ENCODE data around the gene TOPAZ1. TPM values are rescaled to one million over a fixed set of nuclear protein-coding genes. Genes with fewer than 3 reads are reported as not detected.

The TOPAZ1 gene
- total RNA-seq, 4 donors from 2014 or later: not detected

GRCh38 chr3:44224131-44224530 is 17.6 kb upstream of the TOPAZ1 start:
- 82% methylated on average over 2 of the region's 2 CpGs for WGBS
- no peak for DNase-seq (ENCODE audit: extremely low spot score)
- intact Hi-C loops (cut with DNase I): no loop called here
- Histone ChIP-seq H3K4me1 (no peaks in the 10 kb centered on the region), H3K9me3 (no peaks in the 10 kb centered on the region), H3K36me3 (no peaks in the 10 kb centered on the region), H3K27me3 (peaks cover 0 to 5% (median 0%) of the 10 kb centered on the region in 4 donors), H3K4me3 (no peak overlapping the region), H3K27ac (replicated peaks in 1 of 4) (no peak overlapping the region)
- TF ChIP-seq EP300 (IDR thresholded peaks at IDR 0.05): no peak
- TF ChIP-seq, protein P1, sequence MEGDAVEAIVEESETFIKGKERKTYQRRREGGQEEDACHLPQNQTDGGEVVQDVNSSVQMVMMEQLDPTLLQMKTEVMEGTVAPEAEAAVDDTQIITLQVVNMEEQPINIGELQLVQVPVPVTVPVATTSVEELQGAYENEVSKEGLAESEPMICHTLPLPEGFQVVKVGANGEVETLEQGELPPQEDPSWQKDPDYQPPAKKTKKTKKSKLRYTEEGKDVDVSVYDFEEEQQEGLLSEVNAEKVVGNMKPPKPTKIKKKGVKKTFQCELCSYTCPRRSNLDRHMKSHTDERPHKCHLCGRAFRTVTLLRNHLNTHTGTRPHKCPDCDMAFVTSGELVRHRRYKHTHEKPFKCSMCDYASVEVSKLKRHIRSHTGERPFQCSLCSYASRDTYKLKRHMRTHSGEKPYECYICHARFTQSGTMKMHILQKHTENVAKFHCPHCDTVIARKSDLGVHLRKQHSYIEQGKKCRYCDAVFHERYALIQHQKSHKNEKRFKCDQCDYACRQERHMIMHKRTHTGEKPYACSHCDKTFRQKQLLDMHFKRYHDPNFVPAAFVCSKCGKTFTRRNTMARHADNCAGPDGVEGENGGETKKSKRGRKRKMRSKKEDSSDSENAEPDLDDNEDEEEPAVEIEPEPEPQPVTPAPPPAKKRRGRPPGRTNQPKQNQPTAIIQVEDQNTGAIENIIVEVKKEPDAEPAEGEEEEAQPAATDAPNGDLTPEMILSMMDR (IDR thresholded peaks at IDR 0.05): no peak
- TF ChIP-seq POLR2A (IDR thresholded peaks at IDR 0.05; ENCODE audit: low read depth): no peak
- no peak for TF ChIP-seq POLR2AphosphoS5 (IDR thresholded peaks at IDR 0.05)

GRCh38 chr3:44226573-44226972 is 15.1 kb upstream of the TOPAZ1 start:
- DNase-seq (ENCODE audit: extremely low spot score): no peak
- intact Hi-C loops (cut with DNase I): no loop called here
- Histone ChIP-seq H3K27me3 (peaks cover 0 to 5% (median 0%) of the 10 kb centered on the region in 4 donors), H3K9me3 (no peaks in the 10 kb centered on the region), H3K27ac (replicated peaks in 1 of 4) (no peak overlapping the region), H3K4me3 (no peak overlapping the region), H3K4me1 (no peaks in the 10 kb centered on the region), H3K36me3 (no peaks in the 10 kb centered on the region)
- 54% methylated on average over 1 of the region's 1 CpG for WGBS
- TF ChIP-seq EP300 (IDR thresholded peaks at IDR 0.05) (no peak), POLR2A (IDR thresholded peaks at IDR 0.05; ENCODE audit: low read depth) (no peak), POLR2AphosphoS5 (IDR thresholded peaks at IDR 0.05) (no peak)

DNA sequence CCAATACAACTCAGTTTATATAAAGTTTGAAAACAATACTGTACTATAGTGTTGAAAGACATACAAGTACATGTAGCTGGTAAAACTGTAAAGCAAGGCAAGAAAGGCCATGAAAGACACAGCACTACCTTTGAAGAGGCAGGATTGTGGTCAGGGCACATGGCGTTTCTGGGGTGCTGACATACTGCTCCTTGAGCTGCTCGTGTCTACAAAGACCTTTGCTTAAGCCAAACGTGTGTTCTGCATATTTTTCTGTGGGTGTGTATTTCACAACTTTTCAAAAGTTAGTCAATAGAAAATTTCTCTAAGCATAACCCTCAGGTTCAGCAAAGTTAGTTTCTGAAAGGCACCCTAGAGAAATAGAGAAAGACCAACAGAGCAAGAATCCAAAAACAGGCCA is 14.1 kb upstream of the TOPAZ1 start:
- WGBS: 72% methylated on average over 3 of the region's 3 CpGs
- Histone ChIP-seq H3K36me3 (no peaks in the 10 kb centered on the region), H3K9me3 (no peaks in the 10 kb centered on the region), H3K27me3 (peaks cover 0 to 5% (median 0%) of the 10 kb centered on the region in 4 donors), H3K4me3 (no peak overlapping the region), H3K27ac (replicated peaks in 1 of 4) (no peak overlapping the region), H3K4me1 (no peaks in the 10 kb centered on the region)
- intact Hi-C loops (cut with DNase I): no loop called here
- TF ChIP-seq POLR2AphosphoS5 (IDR thresholded peaks at IDR 0.05) (no peak), EP300 (IDR thresholded peaks at IDR 0.05) (no peak)
- DNase-seq (ENCODE audit: extremely low spot score): no peak

DNA sequence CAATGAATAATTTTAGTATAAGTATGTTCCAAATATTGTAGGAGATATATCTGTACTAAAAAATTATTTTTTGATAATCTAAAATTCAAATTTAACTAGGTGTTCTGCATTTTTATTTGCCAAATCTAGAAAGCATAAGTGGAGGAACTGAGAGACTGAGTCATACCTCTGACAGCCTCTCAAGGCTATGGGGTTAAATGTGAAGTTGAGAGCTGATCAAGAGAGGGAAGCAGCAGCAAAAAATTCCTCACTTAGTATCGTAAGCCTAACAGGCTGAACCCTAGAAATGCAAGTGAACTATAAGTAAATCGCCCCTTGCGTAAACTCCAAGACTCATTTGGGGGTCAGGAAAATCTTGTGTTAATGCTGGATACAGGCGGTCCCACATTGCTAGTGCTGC is 12.8 kb upstream of the TOPAZ1 start:
- no peaks in the 10 kb centered on the region for H3K9me3 ChIP-seq
- no peak for TF ChIP-seq POLR2A (IDR thresholded peaks at IDR 0.05; ENCODE audit: low read depth)
- no peak for TF ChIP-seq POLR2AphosphoS5 (IDR thresholded peaks at IDR 0.05)
- no peak for TF ChIP-seq EP300 (IDR thresholded peaks at IDR 0.05)
- TF ChIP-seq, protein P1 (IDR thresholded peaks at IDR 0.05): no peak
- no peaks in the 10 kb centered on the region for H3K4me1 ChIP-seq
- H3K36me3 ChIP-seq: no peaks in the 10 kb centered on the region
- no peak for DNase-seq (ENCODE audit: extremely low spot score)
- H3K27me3 ChIP-seq: peaks cover 0 to 5% (median 0%) of the 10 kb centered on the region in 4 donors
- WGBS: 79% methylated on average over 4 of the region's 4 CpGs
- intact Hi-C loops (cut with DNase I): no loop called here
- H3K27ac ChIP-seq (replicated peaks in 1 of 4): no peak overlapping the region
- no peak overlapping the region for H3K4me3 ChIP-seq

GRCh38 chr3:44232407-44232806 is 9.3 kb upstream of the TOPAZ1 start:
- Histone ChIP-seq H3K27ac (replicated peaks in 1 of 4) (no peak overlapping the region), H3K4me1 (peaks cover 0 to 12% (median 4%) of the 10 kb centered on the region in 4 donors), H3K27me3 (no peaks in the 10 kb centered on the region), H3K36me3 (no peaks in the 10 kb centered on the region), H3K4me3 (no peak overlapping the region), H3K9me3 (no peaks in the 10 kb centered on the region)
- TF ChIP-seq POLR2AphosphoS5 (IDR thresholded peaks at IDR 0.05): no peak
- TF ChIP-seq EP300 (IDR thresholded peaks at IDR 0.05): no peak
- no peak for TF ChIP-seq POLR2A (IDR thresholded peaks at IDR 0.05; ENCODE audit: low read depth)
- TF ChIP-seq, protein P1 (IDR thresholded peaks at IDR 0.05): no peak
- DNase-seq (ENCODE audit: extremely low spot score): no peak
- intact Hi-C loops (cut with DNase I): no loop called here
- 57% methylated on average over 1 of the region's 1 CpG for WGBS

DNA sequence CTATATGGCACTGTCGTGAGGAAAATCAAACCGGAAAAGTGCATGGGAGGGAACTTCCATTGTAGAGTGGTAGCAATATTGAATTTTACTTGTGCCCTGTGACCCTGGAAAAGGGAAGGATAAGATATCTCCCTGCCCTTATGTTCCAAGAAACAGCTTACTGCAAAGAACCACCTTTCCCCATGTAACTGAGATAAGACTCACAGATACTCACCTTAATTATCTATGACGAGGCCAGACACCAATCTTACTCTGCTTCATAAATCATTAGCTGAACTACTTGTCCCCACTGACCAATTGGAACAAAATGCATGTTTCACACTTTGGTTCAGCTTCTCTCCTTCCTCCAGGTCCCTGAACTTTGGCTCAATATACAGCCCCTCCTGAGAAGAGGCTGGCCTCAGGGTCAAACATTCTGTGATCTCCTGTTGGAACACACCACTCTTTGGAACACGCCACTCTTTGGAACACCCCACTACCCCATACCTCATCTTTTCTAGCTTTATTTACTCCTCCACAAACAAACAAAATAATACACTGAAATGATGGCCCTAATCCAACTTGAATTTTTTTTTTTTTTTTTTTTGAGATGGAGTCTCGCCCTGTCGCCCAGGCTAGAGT is 6.9 kb upstream of the TOPAZ1 start:
- Histone ChIP-seq H3K4me3 (no peak overlapping the region), H3K4me1 (peaks cover 0 to 12% (median 4%) of the 10 kb centered on the region in 4 donors), H3K9me3 (no peaks in the 10 kb centered on the region), H3K36me3 (no peaks in the 10 kb centered on the region), H3K27me3 (no peaks in the 10 kb centered on the region), H3K27ac (replicated peaks in 1 of 4) (no peak overlapping the region)
- WGBS: 89% methylated on average over 6 of the region's 6 CpGs
- TF ChIP-seq, protein P1 (IDR thresholded peaks at IDR 0.05): no peak
- TF ChIP-seq POLR2A (IDR thresholded peaks at IDR 0.05; ENCODE audit: low read depth): no peak
- TF ChIP-seq EP300 (IDR thresholded peaks at IDR 0.05): no peak
- TF ChIP-seq POLR2AphosphoS5 (IDR thresholded peaks at IDR 0.05): no peak
- no peak for DNase-seq (ENCODE audit: extremely low spot score)
- intact Hi-C loops (cut with DNase I): no loop called here

Measured in esophagus muscularis mucosa (tissue), 4 donors.